NCI-H1417 treated with DMSO at 0.1 percent for 48 hours (cell line): ENCODE data around the gene CALCOCO2.
A peak's percentile ranks its signal among the peaks of the same experiment; 100 is the strongest.
"Not testable (repeated sequence)": the region's sequence is repeated elsewhere in the genome, so short reads cannot be mapped to it uniquely, and the experiment has no call there.

Experiments used
- DNase-seq: peaks from one replicate; lab custom pipeline; 2025; lab: John Stamatoyannopoulos, UW

The CALCOCO2 gene, protein sequence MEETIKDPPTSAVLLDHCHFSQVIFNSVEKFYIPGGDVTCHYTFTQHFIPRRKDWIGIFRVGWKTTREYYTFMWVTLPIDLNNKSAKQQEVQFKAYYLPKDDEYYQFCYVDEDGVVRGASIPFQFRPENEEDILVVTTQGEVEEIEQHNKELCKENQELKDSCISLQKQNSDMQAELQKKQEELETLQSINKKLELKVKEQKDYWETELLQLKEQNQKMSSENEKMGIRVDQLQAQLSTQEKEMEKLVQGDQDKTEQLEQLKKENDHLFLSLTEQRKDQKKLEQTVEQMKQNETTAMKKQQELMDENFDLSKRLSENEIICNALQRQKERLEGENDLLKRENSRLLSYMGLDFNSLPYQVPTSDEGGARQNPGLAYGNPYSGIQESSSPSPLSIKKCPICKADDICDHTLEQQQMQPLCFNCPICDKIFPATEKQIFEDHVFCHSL

GRCh38 chr17:48830840-48831548 lies at the start of gene CALCOCO2:
Gene CALCOCO2, plus strand, starts transcription at chr17:48831035. Its CDS starts 10,673 bp downstream, at chr17:48841708.
- DNase-seq: peak; percentile 23

- DNase-seq: no peak
These were observed 43.0 kb upstream of the CALCOCO2 start for GRCh38 chr17:48787828-48788227.

DNA sequence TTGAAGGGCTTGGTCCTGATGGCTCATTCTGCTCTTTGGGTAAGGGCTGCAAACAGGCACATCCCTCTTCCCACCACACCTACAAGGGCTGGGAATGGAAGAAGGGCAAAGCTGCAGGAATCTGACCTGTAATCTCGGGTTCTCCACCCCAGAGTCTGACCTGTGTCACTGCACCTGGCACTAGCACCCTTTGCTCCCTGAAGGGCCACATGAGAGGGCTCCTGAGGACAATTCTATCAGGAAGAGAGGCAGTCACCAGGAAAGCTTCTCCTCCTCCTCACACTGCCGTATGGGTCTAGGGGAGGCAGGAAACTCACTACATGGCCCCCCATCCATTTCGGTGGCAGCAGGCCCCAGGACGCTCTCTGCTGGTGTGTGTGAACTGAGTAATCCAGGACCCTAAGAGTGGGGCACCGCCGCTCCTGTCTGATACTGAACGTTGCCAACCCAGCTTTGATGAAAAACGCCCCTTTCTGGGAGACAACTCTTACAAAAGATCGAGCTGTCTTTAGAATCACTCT lies 40.2 kb upstream of the CALCOCO2 start:
- no peak for DNase-seq

- no peak for DNase-seq
These were observed 39.5 kb upstream of the CALCOCO2 start for GRCh38 chr17:48791128-48792032.

- DNase-seq: no peak
These were observed 38.6 kb upstream of the CALCOCO2 start for GRCh38 chr17:48792033-48792798.

- DNase-seq: no peak
These were observed 35.2 kb upstream of the CALCOCO2 start for GRCh38 chr17:48795444-48796162.

GRCh38 chr17:48796163-48796522 lies 34.7 kb upstream of the CALCOCO2 start:
- DNase-seq: not testable (repeated sequence)

- no peak for DNase-seq
These were observed 31.6 kb upstream of the CALCOCO2 start for GRCh38 chr17:48799069-48799723.

DNA sequence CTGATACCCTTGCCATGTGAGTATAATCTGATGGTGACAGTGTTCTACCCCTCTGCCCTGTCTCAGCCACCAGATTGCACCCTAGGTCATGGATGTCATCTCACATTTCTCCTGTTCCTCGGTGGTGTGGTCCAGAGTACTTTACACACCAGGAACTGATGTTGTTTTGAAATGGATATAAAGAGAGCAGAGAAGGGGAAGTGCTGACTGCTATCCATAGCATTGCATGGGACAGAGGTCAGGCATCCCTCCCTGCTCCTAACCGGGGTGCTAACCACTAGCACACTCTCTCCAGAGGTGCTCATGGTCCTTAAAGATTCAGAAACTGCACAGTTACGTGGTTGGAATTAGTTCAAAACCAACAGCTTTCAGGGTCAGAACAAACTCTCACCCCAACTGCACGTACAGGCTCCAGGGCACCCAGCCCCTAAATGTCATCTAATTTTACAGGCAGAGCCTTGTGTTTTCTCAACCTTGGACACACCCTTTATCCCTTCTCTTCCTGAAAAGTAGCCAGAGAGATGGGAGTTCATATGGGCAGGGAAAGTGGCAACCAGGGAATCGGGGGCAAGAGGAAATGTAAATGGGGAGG lies 30.1 kb upstream of the CALCOCO2 start:
- no peak for DNase-seq

DNA sequence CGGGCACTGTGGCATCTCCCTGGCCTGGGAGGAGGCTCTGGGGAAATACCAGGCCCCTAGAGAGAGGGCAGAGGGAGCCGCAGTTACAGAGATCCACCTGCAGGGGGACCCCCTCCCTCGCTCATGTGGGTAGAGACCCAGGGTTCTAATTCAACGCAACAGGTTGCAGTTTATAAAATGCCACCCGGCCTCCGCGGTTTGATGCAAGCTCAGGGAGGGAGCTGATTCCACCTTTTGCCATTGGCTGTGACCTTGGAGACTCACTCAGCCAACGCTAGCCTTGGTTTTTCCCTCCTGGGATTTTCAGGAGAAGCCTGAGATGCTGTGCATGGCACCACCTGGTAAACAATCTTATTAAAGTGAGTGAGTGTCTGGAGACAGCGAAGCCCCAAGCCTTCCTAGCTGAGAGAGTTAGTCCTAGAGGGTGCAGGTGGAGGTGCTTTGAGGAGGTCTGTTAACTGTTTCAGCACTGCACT lies 25.9 kb upstream of the CALCOCO2 start:
- DNase-seq: no peak

- DNase-seq: no peak
These were observed 21.7 kb upstream of the CALCOCO2 start for GRCh38 chr17:48809182-48809581.

DNA sequence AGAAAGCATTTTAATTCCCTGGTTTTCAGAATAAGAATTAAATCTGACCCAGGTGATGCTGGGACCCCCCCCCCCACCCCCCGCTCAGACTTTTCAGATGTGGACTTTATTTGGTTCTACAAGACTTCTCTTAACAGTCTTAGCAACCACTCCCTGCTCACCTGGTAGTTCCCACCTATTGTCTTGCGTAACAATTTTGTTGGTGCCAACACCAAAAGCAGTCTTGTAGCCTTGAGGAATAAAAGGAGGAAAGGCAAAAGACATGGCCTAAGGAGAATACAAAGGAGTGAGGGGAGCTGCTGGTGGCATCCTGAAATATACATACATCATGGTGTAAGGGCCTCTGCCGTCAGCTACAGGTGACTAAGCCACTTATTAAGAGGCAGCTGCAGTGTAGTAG lies 18.8 kb upstream of the CALCOCO2 start:
- DNase-seq: no peak

GRCh38 chr17:48814504-48814903 lies 16.3 kb upstream of the CALCOCO2 start:
- no peak for DNase-seq

DNA sequence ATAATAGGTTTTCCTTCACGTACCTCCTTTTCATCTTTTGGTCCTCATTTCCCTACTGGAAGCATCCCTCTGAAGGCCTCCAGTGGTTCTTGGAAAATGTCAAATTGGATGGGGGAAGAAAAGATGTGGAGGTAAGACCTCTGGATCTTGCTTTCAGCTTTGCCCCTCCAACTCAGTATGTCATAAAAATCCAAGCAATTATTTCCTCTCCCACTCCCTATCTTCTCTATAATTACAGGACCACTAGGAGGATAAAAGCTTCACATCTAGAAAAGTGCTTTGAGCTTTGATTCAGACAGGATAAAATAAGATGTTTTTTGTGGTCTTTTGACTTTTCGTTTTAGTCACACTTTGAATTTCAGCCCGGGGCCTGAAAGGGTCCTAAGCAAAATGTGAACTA lies 15.5 kb upstream of the CALCOCO2 start:
- no peak for DNase-seq

- DNase-seq: no peak
These were observed 14.4 kb upstream of the CALCOCO2 start for GRCh38 chr17:48816438-48816773.

DNA sequence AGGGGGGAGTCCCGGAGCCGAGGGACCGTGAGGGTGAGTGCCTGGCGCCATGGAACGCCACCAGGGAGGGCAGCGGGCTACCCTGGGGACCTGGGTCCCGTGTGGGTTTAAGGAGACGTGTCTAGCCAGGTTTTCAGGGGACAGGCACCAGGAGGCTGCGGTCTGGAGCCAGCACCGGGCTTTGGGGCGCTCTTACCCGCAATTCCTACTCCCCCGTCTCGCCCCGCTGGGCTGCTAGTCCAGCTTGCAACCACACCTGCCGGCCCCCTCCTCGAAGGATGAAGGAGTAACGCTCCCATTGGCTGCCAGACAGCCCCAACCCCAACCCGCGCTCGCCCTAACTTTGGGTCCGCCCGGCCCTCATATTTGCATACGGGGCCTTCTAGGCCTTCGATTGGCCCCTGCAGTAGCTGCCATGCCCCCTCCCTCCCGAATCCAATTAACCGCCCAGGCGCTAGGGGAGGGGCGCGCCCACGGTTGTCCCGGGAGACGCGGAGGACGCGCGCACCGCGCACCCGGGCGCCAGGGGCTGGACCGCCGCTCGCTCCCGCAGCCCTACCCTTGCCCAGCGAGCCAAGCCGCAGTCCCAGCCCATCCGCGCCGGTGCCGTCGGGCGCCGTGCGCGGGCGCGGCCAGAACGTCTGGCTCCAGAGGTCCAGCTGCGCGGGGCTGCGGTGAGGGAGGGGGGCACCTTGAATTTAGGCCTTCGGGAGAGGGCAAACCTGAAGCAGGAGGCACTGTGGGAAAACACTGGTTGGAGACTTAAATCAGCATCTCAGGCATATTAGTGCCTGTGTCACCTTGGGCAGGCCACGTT lies 13.9 kb upstream of the CALCOCO2 start, which contains the start of gene TTLL6:
TTLL6 (minus strand) TSS at position 456 of the 817 bp plus-strand sequence; CDS start at position 299, 157 bp downstream.
- peak; percentile 94 for DNase-seq

DNA sequence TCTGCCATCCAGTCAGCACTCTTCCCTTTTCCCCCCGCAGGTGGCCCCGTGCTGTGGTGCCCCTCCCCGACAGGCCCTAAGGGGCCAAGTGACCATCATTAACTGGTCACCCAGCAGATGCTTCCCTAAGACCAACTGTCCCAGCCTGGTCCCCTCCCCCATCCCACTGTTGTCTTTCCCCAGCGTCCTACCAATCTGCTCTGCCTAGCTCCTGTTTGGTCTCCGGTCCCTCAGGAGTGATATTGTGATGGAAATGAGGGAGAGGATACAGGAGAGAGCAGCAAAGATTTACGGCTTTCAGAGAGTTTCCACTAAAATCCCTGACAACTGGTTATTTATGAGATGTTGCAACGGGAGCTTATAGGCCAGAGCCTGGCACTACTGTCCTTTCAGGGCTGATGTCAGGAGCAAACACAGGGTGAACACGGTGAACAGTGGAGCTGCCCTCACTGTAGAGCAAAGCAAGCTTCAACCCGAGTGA lies 12.4 kb upstream of the CALCOCO2 start:
- DNase-seq: no peak

- DNase-seq: no peak
These were observed 11.4 kb upstream of the CALCOCO2 start for GRCh38 chr17:48819466-48819865.
